Measurements from ENCODE around the gene ADAM19.

GRCh38 chr5:157469687-157470086 lies 105.9 kb downstream of the ADAM19 start:
- TF ChIP-seq CTCF (IDR thresholded peaks at IDR 0.05) (no peak), POLR2A (IDR thresholded peaks at IDR 0.05) (no peak)

All from Peyer's patch (tissue), 4 donors.